ENCODE results near the gene MFAP2.

GRCh38 chr1:16957731-16958130 is 22.7 kb downstream of the MFAP2 start:
- TF ChIP-seq, protein P1, sequence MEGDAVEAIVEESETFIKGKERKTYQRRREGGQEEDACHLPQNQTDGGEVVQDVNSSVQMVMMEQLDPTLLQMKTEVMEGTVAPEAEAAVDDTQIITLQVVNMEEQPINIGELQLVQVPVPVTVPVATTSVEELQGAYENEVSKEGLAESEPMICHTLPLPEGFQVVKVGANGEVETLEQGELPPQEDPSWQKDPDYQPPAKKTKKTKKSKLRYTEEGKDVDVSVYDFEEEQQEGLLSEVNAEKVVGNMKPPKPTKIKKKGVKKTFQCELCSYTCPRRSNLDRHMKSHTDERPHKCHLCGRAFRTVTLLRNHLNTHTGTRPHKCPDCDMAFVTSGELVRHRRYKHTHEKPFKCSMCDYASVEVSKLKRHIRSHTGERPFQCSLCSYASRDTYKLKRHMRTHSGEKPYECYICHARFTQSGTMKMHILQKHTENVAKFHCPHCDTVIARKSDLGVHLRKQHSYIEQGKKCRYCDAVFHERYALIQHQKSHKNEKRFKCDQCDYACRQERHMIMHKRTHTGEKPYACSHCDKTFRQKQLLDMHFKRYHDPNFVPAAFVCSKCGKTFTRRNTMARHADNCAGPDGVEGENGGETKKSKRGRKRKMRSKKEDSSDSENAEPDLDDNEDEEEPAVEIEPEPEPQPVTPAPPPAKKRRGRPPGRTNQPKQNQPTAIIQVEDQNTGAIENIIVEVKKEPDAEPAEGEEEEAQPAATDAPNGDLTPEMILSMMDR (IDR thresholded peaks at IDR 0.05): no peak
- TF ChIP-seq POLR2A (IDR thresholded peaks at IDR 0.05) (no peak), EP300 (IDR thresholded peaks at IDR 0.05) (no peak)

Data from ovary (tissue), 3 donors.